Measurements from ENCODE around the gene MRAP2.
"Not testable (repeated sequence)": the region's sequence is repeated elsewhere in the genome, so short reads cannot be mapped to it uniquely, and the experiment has no call there.

Gene MRAP2

GRCh38 chr6:84074988-84075781, 41.6 kb downstream of the MRAP2 start:
- in situ Hi-C loops (cut with HindIII; ENCODE audit: low sequenced_read_pairs): no loop called here

DNA sequence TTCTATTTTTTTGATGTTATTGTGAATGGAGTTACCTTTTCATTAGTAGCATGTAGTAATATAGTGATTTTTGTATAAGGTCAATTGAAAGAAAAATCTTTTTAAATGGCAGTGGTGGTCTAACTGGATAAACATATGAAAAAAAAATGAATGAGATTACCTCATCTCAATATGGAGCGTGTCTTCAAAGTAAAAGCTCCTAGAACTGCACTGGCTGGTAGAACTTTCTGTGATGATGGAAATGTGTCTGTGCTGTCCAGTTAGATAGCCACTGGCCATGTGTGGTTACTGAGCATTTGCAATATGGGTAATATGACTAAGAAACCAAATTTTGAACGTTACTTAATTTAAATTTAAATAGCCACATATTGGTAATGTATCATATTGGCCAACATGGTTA, 44.1 kb downstream of the MRAP2 start:
- in situ Hi-C loops (cut with HindIII; ENCODE audit: low sequenced_read_pairs): no loop called here

GRCh38 chr6:84078335-84078734, 44.8 kb downstream of the MRAP2 start:
- in situ Hi-C loops (cut with HindIII; ENCODE audit: low sequenced_read_pairs): no loop called here

DNA sequence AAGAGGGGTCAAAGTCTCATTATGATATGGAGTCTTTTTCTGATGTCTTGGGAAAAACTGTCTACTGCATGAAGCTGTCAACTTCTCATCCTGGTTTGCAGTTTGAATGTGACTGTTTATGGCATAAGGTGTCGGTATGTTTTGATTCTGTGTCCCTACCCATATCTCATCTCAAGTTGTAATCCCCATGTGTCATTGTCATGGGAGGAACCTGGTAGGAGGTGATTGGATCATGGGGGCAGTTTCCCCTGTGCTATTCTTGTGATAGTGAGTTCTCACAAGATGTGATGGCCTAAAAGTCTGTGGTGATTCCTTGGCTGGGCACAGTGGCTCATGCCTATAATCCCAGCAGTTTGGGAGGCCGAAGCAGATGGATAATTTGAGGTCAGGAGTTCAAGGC, 47.6 kb downstream of the MRAP2 start:
- in situ Hi-C loops (cut with HindIII; ENCODE audit: low sequenced_read_pairs): no loop called here

GRCh38 chr6:84082689-84083265, 49.2 kb downstream of the MRAP2 start:
- in situ Hi-C loops (cut with HindIII; ENCODE audit: low sequenced_read_pairs): no loop called here

- in situ Hi-C loops (cut with HindIII; ENCODE audit: low sequenced_read_pairs): not testable (repeated sequence)
These were observed 51.1 kb downstream of the MRAP2 start for GRCh38 chr6:84084705-84085104.

GRCh38 chr6:84086056-84086455, 52.5 kb downstream of the MRAP2 start:
- in situ Hi-C loops (cut with HindIII; ENCODE audit: low sequenced_read_pairs): no loop called here

DNA sequence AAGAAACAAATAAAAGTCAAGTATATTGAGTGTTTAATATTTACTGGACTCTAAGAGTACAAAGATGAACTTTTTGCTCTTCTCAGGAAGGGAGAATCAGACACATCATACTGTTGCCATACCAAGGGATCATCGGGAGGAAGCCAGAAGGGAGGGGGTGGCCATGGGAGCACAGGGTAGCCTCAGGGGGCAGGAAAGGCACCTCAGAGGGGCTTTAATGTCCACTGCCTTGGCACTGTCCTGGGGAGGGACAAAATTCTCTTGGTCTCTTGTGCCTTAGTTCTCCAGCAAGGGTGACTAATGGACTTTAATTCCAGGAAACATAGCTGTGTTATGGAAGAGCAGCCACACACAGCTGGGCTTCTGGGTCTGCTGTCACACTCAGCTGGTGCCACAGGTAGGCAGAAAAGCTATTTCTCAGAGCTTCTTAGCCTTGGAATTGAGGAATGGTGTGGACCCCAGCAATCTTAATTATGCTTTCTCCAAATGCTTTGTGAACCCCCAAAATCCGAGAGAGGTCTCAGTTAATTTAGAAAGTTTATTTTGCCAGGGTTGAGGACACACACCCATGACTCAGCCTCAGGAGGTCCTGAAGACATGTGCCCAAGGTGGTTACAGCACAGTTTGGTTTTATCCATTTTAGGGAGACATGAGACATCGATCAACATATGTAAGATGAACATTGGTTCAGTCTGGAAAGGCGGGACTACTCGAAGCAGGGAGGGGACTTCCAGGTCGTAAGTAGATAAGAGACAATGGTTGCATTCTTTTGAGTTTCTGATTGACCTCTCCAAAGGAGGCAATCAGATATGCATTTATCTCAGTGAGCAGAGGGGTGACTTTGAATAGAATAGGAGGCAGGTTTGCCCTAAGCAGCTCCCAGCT, 53.2 kb downstream of the MRAP2 start:
- in situ Hi-C loops (cut with HindIII; ENCODE audit: low sequenced_read_pairs): no loop called here

DNA sequence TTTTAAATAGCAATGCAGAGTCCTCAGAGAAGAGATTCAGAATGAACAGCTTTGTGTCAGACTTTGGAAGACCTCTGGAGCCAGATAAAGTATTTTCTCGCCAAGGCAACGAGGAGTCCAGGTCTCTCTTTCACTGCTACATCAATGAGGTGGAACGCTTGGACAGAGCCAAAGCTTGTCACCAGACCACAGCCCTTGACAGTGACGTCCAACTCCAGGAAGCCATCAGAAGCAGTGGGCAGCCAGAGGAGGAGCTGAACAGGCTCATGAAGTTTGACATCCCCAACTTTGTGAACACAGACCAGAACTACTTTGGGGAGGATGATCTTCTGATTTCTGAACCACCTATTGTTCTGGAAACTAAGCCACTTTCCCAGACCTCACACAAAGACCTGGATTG, 55.5 kb downstream of the MRAP2 start:
- in situ Hi-C loops (cut with HindIII; ENCODE audit: low sequenced_read_pairs): no loop called here

DNA sequence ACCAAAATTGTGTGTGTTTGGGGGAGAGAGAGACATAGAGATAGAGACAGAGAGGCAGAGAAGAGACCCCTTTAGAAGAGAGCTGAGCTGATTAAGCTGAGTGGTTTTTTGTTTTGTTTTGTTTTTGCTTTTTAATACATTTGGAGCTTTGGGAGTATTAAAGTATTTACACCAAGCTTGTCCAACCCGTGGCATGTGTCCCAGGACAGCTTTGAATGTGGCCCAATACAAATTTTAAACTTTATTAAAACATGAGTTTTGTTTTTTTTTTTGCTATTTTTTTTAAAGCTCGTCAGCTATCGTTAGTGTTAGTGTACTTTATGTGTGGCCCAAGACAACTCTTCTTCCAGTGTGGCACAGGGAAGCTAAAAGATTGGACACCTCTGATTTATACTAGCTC, 56.0 kb downstream of the MRAP2 start:
- in situ Hi-C loops (cut with HindIII; ENCODE audit: low sequenced_read_pairs): no loop called here

DNA sequence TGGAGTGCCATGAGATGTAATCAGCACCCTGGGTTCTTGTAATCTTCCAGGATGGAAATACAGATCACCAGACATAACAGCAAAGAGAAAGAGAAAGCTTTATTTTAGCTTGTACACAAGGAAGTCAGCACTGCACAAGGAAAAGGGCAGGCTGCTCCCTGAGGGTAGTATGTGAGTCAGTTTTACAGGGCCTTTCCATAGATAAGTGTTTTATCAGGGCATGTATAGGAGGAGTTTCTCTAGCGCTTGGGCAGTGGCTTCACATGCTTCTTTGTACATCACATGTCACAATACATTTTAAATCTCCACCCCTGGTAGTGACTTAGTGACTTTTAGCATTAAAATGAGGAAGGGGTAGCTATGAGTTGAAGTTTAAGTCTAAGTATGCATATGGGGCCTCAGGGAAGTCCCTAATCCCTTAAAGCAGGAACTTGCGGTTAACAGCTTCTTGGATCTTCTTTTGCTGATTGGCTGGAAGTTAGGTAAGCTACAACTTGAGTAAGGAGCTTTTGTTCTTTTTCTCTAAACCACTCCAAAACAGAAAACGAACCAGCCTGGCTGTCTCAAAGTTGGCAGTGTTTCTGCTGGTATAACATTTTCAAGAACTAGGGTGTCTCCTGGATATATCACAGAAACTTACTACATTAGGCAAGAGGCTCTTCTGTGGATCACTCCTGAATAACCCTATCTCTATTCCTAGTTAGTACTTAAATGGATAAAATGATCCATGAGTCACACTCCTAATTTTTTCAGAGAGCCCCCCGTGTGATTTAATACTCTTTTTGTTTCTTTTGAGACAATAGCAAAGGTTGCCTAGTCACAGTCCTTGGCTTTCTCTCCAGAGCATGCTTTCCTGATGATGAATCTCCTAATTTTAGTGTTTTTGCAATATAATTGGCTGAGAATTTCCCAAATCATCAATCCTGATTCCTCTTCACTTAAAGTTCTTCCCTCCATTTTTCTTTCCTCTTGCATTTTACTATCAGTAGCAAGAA, 60.2 kb downstream of the MRAP2 start:
- in situ Hi-C loops (cut with HindIII; ENCODE audit: low sequenced_read_pairs): no loop called here

DNA sequence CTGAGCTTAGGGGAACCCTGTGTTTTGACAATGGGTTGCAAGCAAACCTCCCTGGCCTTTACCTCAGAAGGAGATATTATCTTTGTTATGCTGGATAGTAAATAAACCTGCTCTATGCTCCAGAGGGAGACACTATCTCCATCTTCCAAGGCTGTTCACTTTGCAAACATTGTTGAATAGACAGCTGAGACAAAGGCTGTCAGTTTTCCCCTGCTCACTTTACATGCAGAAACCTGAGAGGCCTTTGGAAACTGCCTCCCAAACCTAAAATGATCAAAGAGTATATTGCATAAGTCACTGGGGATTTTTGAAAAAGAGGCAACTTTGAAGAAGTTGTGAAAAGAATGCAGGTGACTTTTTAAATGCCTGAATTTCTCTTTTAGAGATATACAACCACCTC, 61.6 kb downstream of the MRAP2 start:
- in situ Hi-C loops (cut with HindIII; ENCODE audit: low sequenced_read_pairs): no loop called here

GRCh38 chr6:84103029-84103428, 69.5 kb downstream of the MRAP2 start:
- in situ Hi-C loops (cut with HindIII; ENCODE audit: low sequenced_read_pairs): no loop called here

DNA sequence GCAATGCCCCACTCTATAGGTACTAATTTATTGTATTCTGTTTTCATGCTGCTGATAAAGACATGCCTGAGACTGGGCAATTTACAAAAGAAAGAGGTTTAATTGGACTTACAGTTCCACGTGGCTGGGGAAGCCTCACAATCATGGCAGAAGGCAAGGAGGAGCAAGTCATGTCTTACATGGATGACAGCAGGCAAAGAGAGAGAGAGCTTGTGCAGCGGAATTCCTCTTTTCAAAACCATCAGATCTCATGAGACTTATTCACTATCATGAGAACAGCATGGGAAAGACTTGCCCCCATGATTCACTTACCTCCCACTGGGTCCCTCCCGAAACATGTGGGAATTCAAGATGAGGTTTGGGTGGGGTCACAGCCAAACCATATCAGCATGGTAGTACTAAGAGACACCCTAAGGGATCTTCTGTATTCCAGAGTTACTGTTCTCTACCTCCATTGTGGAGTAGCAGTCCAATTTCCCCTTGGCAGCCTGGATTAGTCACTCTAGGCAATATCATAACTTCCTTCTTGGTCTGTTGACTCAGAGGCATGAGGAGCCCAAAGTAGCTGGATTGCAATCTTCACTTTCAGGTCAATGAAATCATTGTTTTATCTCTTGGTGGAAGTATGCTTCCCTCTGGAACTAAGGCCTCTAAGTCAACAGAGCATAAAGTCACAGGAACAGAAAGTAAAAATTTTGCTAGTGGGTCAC, 71.8 kb downstream of the MRAP2 start:
- in situ Hi-C loops (cut with HindIII; ENCODE audit: low sequenced_read_pairs): not testable (repeated sequence)

DNA sequence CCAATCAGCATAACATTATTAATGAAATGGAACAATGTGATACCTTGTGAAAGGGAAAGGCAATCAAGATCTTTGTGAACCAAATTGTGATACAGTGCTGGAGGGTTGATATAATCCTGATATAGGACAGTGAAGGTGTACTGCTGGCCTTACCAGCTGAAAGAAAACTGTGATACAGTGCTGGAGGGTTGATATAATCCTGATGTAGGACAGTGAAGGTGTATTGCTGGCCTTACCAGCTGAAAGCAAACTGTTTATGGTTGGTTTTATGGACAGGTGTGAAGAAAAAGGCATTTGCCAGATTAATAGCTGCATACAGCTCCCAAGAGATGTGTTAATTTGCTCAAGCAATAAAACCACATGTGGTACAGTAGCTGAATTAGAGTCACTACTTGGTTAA, 73.9 kb downstream of the MRAP2 start:
- in situ Hi-C loops (cut with HindIII; ENCODE audit: low sequenced_read_pairs): no loop called here

GRCh38 chr6:84111351-84111750, 77.8 kb downstream of the MRAP2 start:
- in situ Hi-C loops (cut with HindIII; ENCODE audit: low sequenced_read_pairs): not testable (repeated sequence)

GRCh38 chr6:84114933-84115594, 81.5 kb downstream of the MRAP2 start:
- in situ Hi-C loops (cut with HindIII; ENCODE audit: low sequenced_read_pairs): not testable (repeated sequence)

GRCh38 chr6:84118191-84118590, 84.6 kb downstream of the MRAP2 start:
- in situ Hi-C loops (cut with HindIII; ENCODE audit: low sequenced_read_pairs): no loop called here

- in situ Hi-C loops (cut with HindIII; ENCODE audit: low sequenced_read_pairs): no loop called here
These were observed 85.7 kb downstream of the MRAP2 start for GRCh38 chr6:84119277-84119676.
